ENCODE results near the gene BNIP1. TPM values are rescaled to one million over a fixed set of nuclear protein-coding genes. Genes with fewer than 3 reads are reported as not detected.
"Not testable (repeated sequence)": the region's sequence is repeated elsewhere in the genome, so short reads cannot be mapped to it uniquely, and the experiment has no call there.

The BNIP1 gene
- total RNA-seq, 2 experiments from 2014 or later = 22.5 to 24.4 TPM

DNA sequence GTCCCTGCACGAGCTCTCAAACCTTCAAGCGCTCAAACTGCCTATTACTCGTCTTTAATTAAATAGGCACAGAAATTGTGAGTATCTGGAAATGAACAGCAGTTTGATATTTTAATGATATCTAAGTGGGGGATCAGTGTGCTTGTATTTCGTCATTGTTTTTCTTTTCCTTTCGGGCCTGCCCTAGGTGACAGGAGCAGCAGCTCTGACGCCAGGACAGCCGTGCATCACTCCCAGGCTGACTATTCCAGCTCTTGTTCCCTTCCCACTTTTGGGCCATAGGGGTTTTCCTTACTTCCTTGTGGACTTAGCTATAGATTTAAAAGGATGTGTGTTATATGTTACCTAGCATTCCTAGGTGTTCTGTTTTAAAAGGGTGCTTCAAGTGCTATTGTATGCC, 9.5 kb downstream of the BNIP1 start:
- Mint-ChIP-seq H3K27me3 (no peaks in the 10 kb centered on the region), H3K27ac (no peak overlapping the region)

DNA sequence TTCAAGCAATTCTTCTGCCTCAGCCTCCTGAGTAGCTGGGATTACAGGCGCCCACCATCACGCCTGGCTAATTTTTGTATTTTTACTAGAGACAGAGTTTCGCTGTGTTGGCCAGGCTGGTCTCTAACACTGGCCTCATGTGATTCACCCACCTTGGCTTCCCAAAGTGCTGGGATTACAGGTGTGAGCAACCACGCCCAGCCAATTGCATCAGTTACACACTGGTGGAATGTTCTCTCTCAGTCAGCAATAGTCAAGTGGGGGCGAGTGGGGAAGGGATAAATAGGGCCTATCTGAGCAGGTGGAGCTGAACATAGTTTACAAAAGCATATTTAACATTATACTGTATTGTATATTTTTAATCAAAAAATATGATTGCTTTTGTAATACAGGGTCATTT, 10.3 kb downstream of the BNIP1 start:
- H3K9me3 Mint-ChIP-seq, POLR2A ChIA-PET: not testable (repeated sequence)

More for the DNA sequence above, 9.5 kb downstream of the BNIP1 start:
- H3K36me3 Mint-ChIP-seq (ENCODE audit: low read depth) = peaks cover 82% of the 10 kb centered on the region
- no peak for TF ChIP-seq CTCF (IDR thresholded peaks at IDR 0.05)
- H3K4me1 ChIP-seq (ENCODE audit: insufficient read depth, low read length) = no peaks in the 10 kb centered on the region
- no peaks in the 10 kb centered on the region for H3K9me3 ChIP-seq (ENCODE audit: control insufficient read depth in 1 of 2, insufficient read depth in 1 of 2, low read length in 2 of 2)
- CTCF ChIA-PET = no interaction called here
- H3K36me3 ChIP-seq (ENCODE audit: insufficient read depth, low read length) = peaks cover 65% of the 10 kb centered on the region
- no peak for DNase-seq
- H3K4me3 ChIP-seq (ENCODE audit: low read length) = no peak overlapping the region
- no peak for ATAC-seq (ENCODE audit: poor library complexity)
- H3K9me3 Mint-ChIP-seq = no peaks in the 10 kb centered on the region
- POLR2A ChIA-PET = no interaction called here
- H3K27me3 ChIP-seq (ENCODE audit: control insufficient read depth in 1 of 2, insufficient read depth in 2 of 2, low read length in 2 of 2) = no peaks in the 10 kb centered on the region
- intact Hi-C loops (cut with DNase I, micrococcal nuclease) = no loop called here
- no peak overlapping the region for H3K4me3 Mint-ChIP-seq
- peaks cover 7% of the 10 kb centered on the region for H3K4me1 Mint-ChIP-seq (ENCODE audit: low read depth)
- H3K27ac ChIP-seq (ENCODE audit: low read depth in 1 of 2, low read length in 2 of 2) = no peak overlapping the region

DNA sequence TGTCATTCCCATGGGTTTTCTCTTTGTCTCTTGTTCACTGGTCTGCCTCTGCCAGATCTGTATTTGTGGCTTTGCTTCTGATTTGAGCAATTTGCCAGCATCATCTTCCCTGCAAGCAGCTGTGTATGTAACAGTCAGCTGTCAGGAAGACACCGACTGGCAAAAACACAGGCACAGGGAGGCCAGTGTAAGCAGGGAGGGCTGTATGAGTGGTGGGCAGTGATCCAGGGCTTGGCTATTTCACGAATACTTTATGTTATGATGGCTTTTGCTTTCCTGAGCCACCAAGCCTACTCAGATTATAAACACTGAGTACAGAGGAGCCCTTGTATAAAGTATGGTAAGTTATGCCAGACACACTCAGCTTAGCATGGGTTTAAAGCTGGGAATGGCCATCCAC, 11.6 kb downstream of the BNIP1 start:
- CTCF ChIA-PET = interaction anchor here (1.1 kb wide), 1 partner anchor 121 kb away, joined by 3 read pairs; no protein-coding TSS in a partner anchor

More for the DNA sequence above, 10.3 kb downstream of the BNIP1 start:
- peaks cover 81% of the 10 kb centered on the region for H3K36me3 Mint-ChIP-seq (ENCODE audit: low read depth)
- H3K4me3 Mint-ChIP-seq; H3K9me3 ChIP-seq (ENCODE audit: control insufficient read depth in 1 of 2, insufficient read depth in 1 of 2, low read length in 2 of 2); H3K27ac Mint-ChIP-seq; intact Hi-C loops (cut with DNase I, micrococcal nuclease); H3K4me1 Mint-ChIP-seq (ENCODE audit: low read depth); CTCF ChIA-PET; H3K27me3 Mint-ChIP-seq; H3K27ac ChIP-seq (ENCODE audit: low read depth in 1 of 2, low read length in 2 of 2); DNase-seq; H3K4me1 ChIP-seq (ENCODE audit: insufficient read depth, low read length); H3K4me3 ChIP-seq (ENCODE audit: low read length); ATAC-seq (ENCODE audit: poor library complexity); H3K27me3 ChIP-seq (ENCODE audit: control insufficient read depth in 1 of 2, insufficient read depth in 2 of 2, low read length in 2 of 2): not testable (repeated sequence)
- peaks cover 62% of the 10 kb centered on the region for H3K36me3 ChIP-seq (ENCODE audit: insufficient read depth, low read length)

More for the DNA sequence above, 11.6 kb downstream of the BNIP1 start:
- Mint-ChIP-seq H3K9me3 (no peaks in the 10 kb centered on the region), H3K4me1 (ENCODE audit: low read depth) (peaks cover 7% of the 10 kb centered on the region), H3K27ac (no peak overlapping the region), H3K27me3 (no peaks in the 10 kb centered on the region), H3K36me3 (ENCODE audit: low read depth) (peaks cover 82% of the 10 kb centered on the region), H3K4me3 (no peak overlapping the region)
- no peak for DNase-seq
- intact Hi-C loops (cut with DNase I, micrococcal nuclease) = no loop called here
- H3K4me3 ChIP-seq (ENCODE audit: low read length) = no peak overlapping the region
- H3K4me1 ChIP-seq (ENCODE audit: insufficient read depth, low read length) = no peaks in the 10 kb centered on the region
- no peaks in the 10 kb centered on the region for H3K9me3 ChIP-seq (ENCODE audit: control insufficient read depth in 1 of 2, insufficient read depth in 1 of 2, low read length in 2 of 2)
- no peak overlapping the region for H3K27ac ChIP-seq (ENCODE audit: low read depth in 1 of 2, low read length in 2 of 2)
- no peak for ATAC-seq (ENCODE audit: poor library complexity)
- POLR2A ChIA-PET = no interaction called here
- TF ChIP-seq CTCF (IDR thresholded peaks at IDR 0.05) = no peak
- no peaks in the 10 kb centered on the region for H3K27me3 ChIP-seq (ENCODE audit: control insufficient read depth in 1 of 2, insufficient read depth in 2 of 2, low read length in 2 of 2)
- H3K36me3 ChIP-seq (ENCODE audit: insufficient read depth, low read length) = peaks cover 72% of the 10 kb centered on the region

All from CD4-positive, alpha-beta T cell (primary cell).